GM19240 (cell line): ENCODE results near the gene PHF8.

Experiments
- DNase-seq: peaks from one replicate; pipeline ENCODE4 v3.0.0; 2011; ENCODE audit warnings: low spot score; ENCODE audit not compliant: insufficient read length

The PHF8 gene

GRCh38 chrX:54024350-54024749, 19.9 kb downstream of the PHF8 start:
- no peak for DNase-seq

- DNase-seq, result no peak
These were observed 31.3 kb downstream of the PHF8 start for GRCh38 chrX:54012830-54013500.

- DNase-seq, result no peak
These were observed 36.6 kb downstream of the PHF8 start for GRCh38 chrX:54007682-54008081.

GRCh38 chrX:53997724-53998123, 46.5 kb downstream of the PHF8 start:
- DNase-seq, result no peak

GRCh38 chrX:53992589-53992988, 51.7 kb downstream of the PHF8 start:
- DNase-seq, result no peak

- no peak for DNase-seq
These were observed 54.1 kb downstream of the PHF8 start for GRCh38 chrX:53990171-53990570.

GRCh38 chrX:53984895-53985294, 59.4 kb downstream of the PHF8 start:
- no peak for DNase-seq

- DNase-seq, result no peak
These were observed 69.7 kb downstream of the PHF8 start for GRCh38 chrX:53974529-53974928.

GRCh38 chrX:53969540-53969939, 74.7 kb downstream of the PHF8 start:
- no peak for DNase-seq

GRCh38 chrX:53950130-53950733, 94.0 kb downstream of the PHF8 start:
- DNase-seq, result no peak

GRCh38 chrX:53940180-53940579, 104.1 kb downstream of the PHF8 start:
- no peak for DNase-seq

GRCh38 chrX:53939127-53939526, 105.1 kb downstream of the PHF8 start:
- no peak for DNase-seq

- DNase-seq, result no peak
These were observed 113.5 kb downstream of the PHF8 start for GRCh38 chrX:53930515-53931380.

GRCh38 chrX:53926030-53926429, 118.2 kb downstream of the PHF8 start:
- DNase-seq, result no peak

GRCh38 chrX:53918702-53919101, 125.6 kb downstream of the PHF8 start:
- no peak for DNase-seq

- no peak for DNase-seq
These were observed 143.7 kb downstream of the PHF8 start for GRCh38 chrX:53900623-53901022.

GRCh38 chrX:53895270-53895669, 149.0 kb downstream of the PHF8 start:
- no peak for DNase-seq
